ENCODE results near the gene PLEKHM3. TPM values are rescaled to one million over a fixed set of nuclear protein-coding genes. Genes with fewer than 3 reads are reported as not detected.

The PLEKHM3 gene
- total RNA-seq, 3 donors from 2014 or later (not counting 1 experiment from before 2014, with no cell fraction given): 21.7 to 27.7 (median 26.3) TPM

DNA sequence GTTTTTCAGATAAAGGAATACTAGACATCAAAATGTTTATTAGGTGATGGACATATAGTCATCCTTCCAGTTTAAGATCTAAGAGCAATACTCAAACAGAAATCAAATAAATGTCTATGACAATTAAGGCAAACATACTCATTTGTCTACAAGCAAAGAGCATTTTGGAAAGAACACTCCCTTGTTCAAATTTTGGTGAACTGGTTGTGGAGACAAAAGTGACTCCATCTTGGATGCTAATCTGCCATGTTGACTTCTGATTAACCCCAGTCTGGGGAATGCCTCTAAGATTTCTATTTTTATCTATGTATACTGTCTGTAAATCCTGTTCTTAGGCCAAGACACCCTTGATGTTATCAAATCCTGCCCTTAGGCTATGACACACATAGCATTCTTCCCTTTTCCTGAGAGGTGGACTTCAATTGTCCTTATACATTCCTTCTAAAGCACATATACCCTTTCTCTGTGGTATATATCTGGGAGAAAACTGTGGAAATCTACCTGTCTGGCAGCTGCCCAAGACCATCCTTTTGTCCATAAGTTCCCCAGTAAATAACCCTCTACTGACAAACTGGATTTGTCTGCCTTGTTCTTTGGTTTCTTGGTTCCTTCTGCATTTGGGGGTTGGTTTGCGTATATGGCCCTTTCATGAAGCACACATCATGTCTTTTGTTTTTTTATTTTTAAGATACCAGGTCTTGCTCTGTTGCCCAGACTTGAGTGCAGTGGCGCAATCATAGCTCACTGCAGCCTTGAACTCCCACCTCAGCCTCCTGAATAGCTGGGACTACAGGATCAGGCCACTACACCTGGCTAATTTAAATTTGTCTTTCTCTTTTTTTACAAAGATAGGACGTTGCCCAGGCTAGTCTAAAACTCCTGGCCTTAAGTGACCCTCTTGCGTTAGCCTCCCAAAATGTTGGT, 12.5 kb upstream of the PLEKHM3 start:
- WGBS (ENCODE audit: insufficient coverage): 82% methylated on average over 4 of the region's 4 CpGs
- Mint-ChIP-seq H3K36me3 (no peaks in the 10 kb centered on the region), H3K9me3 (no peaks in the 10 kb centered on the region), H3K27ac (no peak overlapping the region), H3K27me3 (ENCODE audit: low read depth in 2 of 2) (peaks cover 0 to 8% of the 10 kb centered on the region in 2 donors), H3K4me3 (no peak overlapping the region), H3K4me1 (no peaks in the 10 kb centered on the region)
- Histone ChIP-seq H3K4me3 (ENCODE audit: low read length) (no peak overlapping the region), H3K9me3 (ENCODE audit: control insufficient read depth, insufficient read depth, low read length) (no peaks in the 10 kb centered on the region), H3K27ac (ENCODE audit: low read length) (no peak overlapping the region), H3K36me3 (ENCODE audit: control insufficient read depth, insufficient read depth, low read length) (no peaks in the 10 kb centered on the region), H3K4me1 (ENCODE audit: control insufficient read depth, insufficient read depth, low read length) (no peaks in the 10 kb centered on the region), H3K27me3 (ENCODE audit: control insufficient read depth, insufficient read depth, low read length) (no peaks in the 10 kb centered on the region)
- TF ChIP-seq, protein P1, sequence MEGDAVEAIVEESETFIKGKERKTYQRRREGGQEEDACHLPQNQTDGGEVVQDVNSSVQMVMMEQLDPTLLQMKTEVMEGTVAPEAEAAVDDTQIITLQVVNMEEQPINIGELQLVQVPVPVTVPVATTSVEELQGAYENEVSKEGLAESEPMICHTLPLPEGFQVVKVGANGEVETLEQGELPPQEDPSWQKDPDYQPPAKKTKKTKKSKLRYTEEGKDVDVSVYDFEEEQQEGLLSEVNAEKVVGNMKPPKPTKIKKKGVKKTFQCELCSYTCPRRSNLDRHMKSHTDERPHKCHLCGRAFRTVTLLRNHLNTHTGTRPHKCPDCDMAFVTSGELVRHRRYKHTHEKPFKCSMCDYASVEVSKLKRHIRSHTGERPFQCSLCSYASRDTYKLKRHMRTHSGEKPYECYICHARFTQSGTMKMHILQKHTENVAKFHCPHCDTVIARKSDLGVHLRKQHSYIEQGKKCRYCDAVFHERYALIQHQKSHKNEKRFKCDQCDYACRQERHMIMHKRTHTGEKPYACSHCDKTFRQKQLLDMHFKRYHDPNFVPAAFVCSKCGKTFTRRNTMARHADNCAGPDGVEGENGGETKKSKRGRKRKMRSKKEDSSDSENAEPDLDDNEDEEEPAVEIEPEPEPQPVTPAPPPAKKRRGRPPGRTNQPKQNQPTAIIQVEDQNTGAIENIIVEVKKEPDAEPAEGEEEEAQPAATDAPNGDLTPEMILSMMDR (IDR thresholded peaks at IDR 0.05): no peak
- intact Hi-C loops (cut with micrococcal nuclease): no loop called here
- ATAC-seq (no peak), DNase-seq (no peak)

GRCh38 chr2:208036357-208036756, 11.0 kb upstream of the PLEKHM3 start:
- ATAC-seq (no peak), DNase-seq (no peak)
- H3K27ac Mint-ChIP-seq: no peak overlapping the region
- H3K4me1 ChIP-seq (ENCODE audit: control insufficient read depth, insufficient read depth, low read length): no peaks in the 10 kb centered on the region
- WGBS (ENCODE audit: insufficient coverage): 89% methylated on average over 4 of the region's 4 CpGs
- intact Hi-C loops (cut with micrococcal nuclease): no loop called here
- H3K36me3 Mint-ChIP-seq: no peaks in the 10 kb centered on the region
- no peak overlapping the region for H3K4me3 Mint-ChIP-seq
- H3K36me3 ChIP-seq (ENCODE audit: control insufficient read depth, insufficient read depth, low read length): no peaks in the 10 kb centered on the region
- no peaks in the 10 kb centered on the region for H3K27me3 ChIP-seq (ENCODE audit: control insufficient read depth, insufficient read depth, low read length)
- no peaks in the 10 kb centered on the region for H3K9me3 ChIP-seq (ENCODE audit: control insufficient read depth, insufficient read depth, low read length)
- H3K27ac ChIP-seq (ENCODE audit: low read length): no peak overlapping the region
- H3K4me3 ChIP-seq (ENCODE audit: low read length): no peak overlapping the region
- TF ChIP-seq, protein P1 (IDR thresholded peaks at IDR 0.05): no peak
- no peaks in the 10 kb centered on the region for H3K9me3 Mint-ChIP-seq
- H3K27me3 Mint-ChIP-seq (ENCODE audit: low read depth in 2 of 2): peaks cover 6 to 7% of the 10 kb centered on the region in 2 donors
- H3K4me1 Mint-ChIP-seq: no peaks in the 10 kb centered on the region

DNA sequence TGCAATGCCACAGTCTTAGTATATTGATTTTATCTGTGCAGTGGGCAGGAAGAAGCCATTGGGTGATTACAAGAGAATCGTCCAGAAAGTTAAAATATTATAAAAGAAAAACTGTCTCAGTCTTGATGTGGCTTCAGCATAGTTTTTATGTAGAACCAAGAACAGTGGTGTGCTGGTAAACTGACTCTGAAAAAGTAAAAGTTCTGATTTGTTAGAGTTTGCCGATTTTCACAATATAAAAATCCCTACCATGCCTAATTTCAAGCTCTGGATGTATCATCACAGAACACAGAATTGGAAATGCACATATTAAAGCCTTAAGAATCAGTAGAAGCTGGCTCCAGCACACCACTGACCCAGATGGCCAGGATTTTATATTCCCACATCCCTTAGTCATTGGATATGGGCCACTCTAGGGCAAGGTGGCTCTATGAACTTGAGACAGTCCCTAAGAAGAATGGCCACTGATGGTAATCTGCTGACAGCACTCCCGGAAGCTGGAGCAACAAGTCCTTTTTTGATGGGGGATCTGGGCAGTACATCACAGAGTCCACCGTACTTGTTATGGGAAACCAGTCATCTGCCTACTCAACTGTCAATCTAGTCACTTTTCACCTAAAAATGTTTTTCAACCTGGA, 9.3 kb upstream of the PLEKHM3 start:
- H3K4me3 ChIP-seq (ENCODE audit: low read length): no peak overlapping the region
- no peaks in the 10 kb centered on the region for H3K9me3 ChIP-seq (ENCODE audit: control insufficient read depth, insufficient read depth, low read length)
- 88% methylated on average over 4 of the region's 4 CpGs for WGBS (ENCODE audit: insufficient coverage)
- H3K4me1 ChIP-seq (ENCODE audit: control insufficient read depth, insufficient read depth, low read length): no peaks in the 10 kb centered on the region
- Mint-ChIP-seq H3K27me3 (ENCODE audit: low read depth in 2 of 2) (peaks cover 0 to 10% of the 10 kb centered on the region in 2 donors), H3K27ac (no peak overlapping the region), H3K36me3 (no peaks in the 10 kb centered on the region), H3K9me3 (no peaks in the 10 kb centered on the region), H3K4me1 (no peaks in the 10 kb centered on the region), H3K4me3 (no peak overlapping the region)
- ATAC-seq (no peak), DNase-seq (no peak)
- no peaks in the 10 kb centered on the region for H3K36me3 ChIP-seq (ENCODE audit: control insufficient read depth, insufficient read depth, low read length)
- TF ChIP-seq, protein P1 (IDR thresholded peaks at IDR 0.05): no peak
- H3K27me3 ChIP-seq (ENCODE audit: control insufficient read depth, insufficient read depth, low read length): no peaks in the 10 kb centered on the region
- intact Hi-C loops (cut with micrococcal nuclease): no loop called here
- H3K27ac ChIP-seq (ENCODE audit: low read length): no peak overlapping the region

Data from natural killer cell (primary cell).